Femur (tissue), 1 donor: Measurements from ENCODE around the gene CFD.
"Not testable (repeated sequence)": the region's sequence is repeated elsewhere in the genome, so short reads cannot be mapped to it uniquely, and the experiment has no call there.

Experiments
- DNase-seq: peaks from one replicate; pipeline ENCODE4 v3.0.0-alpha.2; 2017

CFD gene

GRCh38 chr19:858868-859843, at the start of gene CFD:
Gene CFD (plus strand): TSS chr19:859664. CDS start chr19:859690, 26 bp downstream.
- no peak for DNase-seq

- DNase-seq, result no peak
Measured at GRCh38 chr19:810077-810855, 49.2 kb upstream of the CFD start.

- DNase-seq, result no peak
Measured at GRCh38 chr19:810883-811489, 48.5 kb upstream of the CFD start.

GRCh38 chr19:811506-812048, 47.9 kb upstream of the CFD start:
- DNase-seq, result no peak

GRCh38 chr19:812049-812746, 47.3 kb upstream of the CFD start:
- DNase-seq, result no peak

GRCh38 chr19:812747-813218, 46.7 kb upstream of the CFD start:
- no peak for DNase-seq

- DNase-seq, result no peak
Measured at GRCh38 chr19:813219-814151, 46.0 kb upstream of the CFD start.

GRCh38 chr19:814152-815078, 45.0 kb upstream of the CFD start:
- DNase-seq, result no peak

- DNase-seq, result no peak
Measured at GRCh38 chr19:815079-815774, 44.2 kb upstream of the CFD start.

GRCh38 chr19:815775-816499, 43.5 kb upstream of the CFD start:
- no peak for DNase-seq

GRCh38 chr19:816500-816857, 43.0 kb upstream of the CFD start:
- DNase-seq, result no peak

GRCh38 chr19:820212-820611, 39.3 kb upstream of the CFD start:
- DNase-seq, result not testable (repeated sequence)

GRCh38 chr19:821231-821824, 38.1 kb upstream of the CFD start:
- no peak for DNase-seq

- peak; percentile 34 for DNase-seq
Measured at GRCh38 chr19:821825-822503, 37.5 kb upstream of the CFD start, which contains the start of gene PLPPR3. Gene PLPPR3 (minus strand): TSS chr19:821955. CDS start chr19:821559, 396 bp downstream.

- DNase-seq, result peak; percentile 34
Measured at GRCh38 chr19:823565-824121, 35.8 kb upstream of the CFD start.

GRCh38 chr19:824885-825284, 34.6 kb upstream of the CFD start:
- DNase-seq, result no peak
